CD14-positive monocyte (primary cell): ENCODE results near the gene CCDC142. TPM values are rescaled to one million over a fixed set of nuclear protein-coding genes. Genes with fewer than 3 reads are reported as not detected.

Source experiments
- DNase-seq, 3 donors: peaks; one replicate each; pipeline ENCODE4 v3.0.0-alpha.2; 2011 to 2022
- H2AFZ ChIP-seq: 2 replicates; pipeline ENCODE4 v1.6.0; 2012; ENCODE audit warnings: mild to moderate bottlenecking, low read depth, low read length, inconsistent platforms; ENCODE audit not compliant: insufficient read depth, poor library complexity, severe bottlenecking
- H3K27ac ChIP-seq, 2 donors: 1 replicate in 1 of 2; 2 replicates in 1 of 2; pipeline ENCODE4 v1.5.1; 2012 to 2013; ENCODE audit warnings: low read length in 2 of 2, control low read depth in 1 of 2, inconsistent platforms in 1 of 2, low read depth in 1 of 2, mild to moderate bottlenecking in 1 of 2
- H3K27me3 ChIP-seq, 2 donors: one replicate each; pipeline versions ENCODE4 v1.6.0 to v1.6.1; 2011 to 2013; ENCODE audit warnings: low read length in 2 of 2; ENCODE audit not compliant: control insufficient read depth in 2 of 2, insufficient read depth in 2 of 2
- H3K36me3 ChIP-seq, 2 donors: replicated peaks in 1 of 2; 1 replicate in 1 of 2; 2 replicates in 1 of 2; pipeline versions ENCODE4 v1.5.1 to v1.6.1; 2012 to 2013; ENCODE audit warnings: low read length in 2 of 2, control low read depth in 1 of 2, inconsistent platforms in 1 of 2, mild to moderate bottlenecking in 1 of 2; ENCODE audit not compliant: insufficient read depth in 2 of 2, control insufficient read depth in 1 of 2
- H3K4me1 ChIP-seq, 2 donors: 1 replicate in 1 of 2; 2 replicates in 1 of 2; pipeline versions ENCODE4 v1.5.1 to v1.6.1; 2012 to 2013; ENCODE audit warnings: low read length in 2 of 2, control low read depth in 1 of 2, inconsistent platforms in 1 of 2, mild to moderate bottlenecking in 1 of 2, moderate library complexity in 1 of 2; ENCODE audit not compliant: insufficient read depth in 2 of 2, control insufficient read depth in 1 of 2
- H3K4me2 ChIP-seq: replicated peaks from 2 replicates; pipeline ENCODE3; 2012; ENCODE audit warnings: low read length, moderate library complexity, mild to moderate bottlenecking; ENCODE audit not compliant: poor library complexity, severe bottlenecking; ENCODE audit errors: extremely low read depth
- H3K4me3 ChIP-seq, 3 experiments: fragments of 200-600 bp in 1 of 3; sonication (generic) in 1 of 3; replicated peaks in 1 of 3; 1 replicate in 2 of 3; 2 replicates in 1 of 3; pipeline ENCODE4 v1.5.1; 2011 to 2013; ENCODE audit warnings: low read length in 3 of 3, mild to moderate bottlenecking in 3 of 3, control low read depth in 2 of 3, low read depth in 2 of 3, inconsistent platforms in 1 of 3, moderate library complexity in 1 of 3
- H3K79me2 ChIP-seq: 2 replicates; pipeline ENCODE4 v1.6.0; 2012; ENCODE audit warnings: mild to moderate bottlenecking, control low read depth, inconsistent platforms, low read length, moderate library complexity; ENCODE audit not compliant: insufficient read depth
- H3K9ac ChIP-seq: 2 replicates; pipeline ENCODE4 v1.6.0; 2017; ENCODE audit warnings: low read length, mild to moderate bottlenecking; ENCODE audit not compliant: insufficient read depth, poor library complexity, severe bottlenecking
- H3K9me3 ChIP-seq, 2 donors: replicated peaks in 1 of 2; 1 replicate in 1 of 2; 2 replicates in 1 of 2; pipeline versions ENCODE4 v1.5.1 to v1.6.1; 2012 to 2013; ENCODE audit warnings: low read length in 2 of 2, control low read depth in 1 of 2; ENCODE audit not compliant: control insufficient read depth in 1 of 2, insufficient read depth in 1 of 2
- H4K20me1 ChIP-seq: 2 replicates; pipeline ENCODE4 v1.6.0; 2012; ENCODE audit warnings: mild to moderate bottlenecking, low read length, control low read depth, moderate library complexity; ENCODE audit not compliant: insufficient read depth
- H3K27ac Mint-ChIP-seq, 7 donors: one replicate each; pipeline ENCODE4 v1.8.0; 2020; ENCODE audit warnings: mild to moderate bottlenecking in 7 of 7, mixed read lengths in 7 of 7, moderate library complexity in 6 of 7, inconsistent platforms in 2 of 7
- H3K27me3 Mint-ChIP-seq, 3 donors: one replicate each; pipeline ENCODE4 v1.8.0; 2021 to 2022; ENCODE audit warnings: low read depth in 3 of 3, mild to moderate bottlenecking in 3 of 3, mixed read lengths in 3 of 3, moderate library complexity in 3 of 3, inconsistent platforms in 1 of 3
- H3K36me3 Mint-ChIP-seq, 2 donors: one replicate each; pipeline ENCODE4 v1.8.0; 2020; ENCODE audit warnings: mixed read lengths in 2 of 2, inconsistent platforms in 1 of 2, mild to moderate bottlenecking in 1 of 2
- H3K4me1 Mint-ChIP-seq: one replicate; pipeline ENCODE4 v1.8.0; 2020; ENCODE audit warnings: mild to moderate bottlenecking, mixed read lengths
- H3K4me3 Mint-ChIP-seq, 2 donors: one replicate each; pipeline ENCODE4 v1.8.0; 2020; ENCODE audit warnings: mild to moderate bottlenecking in 2 of 2, mixed read lengths in 2 of 2, moderate library complexity in 1 of 2
- H3K9me3 Mint-ChIP-seq, 7 donors: one replicate each; pipeline ENCODE4 v1.8.0; 2020 to 2022; ENCODE audit warnings: mixed read lengths in 7 of 7, mild to moderate bottlenecking in 6 of 7, moderate library complexity in 6 of 7, inconsistent platforms in 2 of 7
- CTCF ChIP-seq: fragments of 200-600 bp; IDR thresholded peaks from one replicate; pipeline ENCODE4 v1.8.0; 2022; ENCODE audit warnings: antibody characterized with exemption, mild to moderate bottlenecking
- WGBS: methylation state at CpG from one replicate; pipeline ENCODE4 v1.1.5; 2013; ENCODE audit warnings: missing lambda C conversion rate; ENCODE audit not compliant: insufficient coverage; 5-methylcytosine and 5-hydroxymethylcytosine counted together
- intact Hi-C, 2 donors: fragments of 100-400 bp; cut with micrococcal nuclease; formaldehyde crosslinking; loops; one replicate each; pipeline versions ENCODE4 v1.15.0 to v1.15.1; 2023
- polyA plus RNA-seq, 3 donors: library from polyadenylated mRNA; depleted of rRNA in 1 of 3; unstranded in 2 of 3; stranded (reverse) in 1 of 3; fragments of 300-500 nt in 2 of 3; fragments of >200 nt in 1 of 3; fragmentation: Illumina TruSeq in 2 of 3; gene quantifications; 1 replicate in 2 of 3; 2 replicates in 1 of 3; pipeline ENCODE4 v1.2.3, GENCODE V29; 2012 to 2021

Gene CCDC142
- polyA plus RNA-seq, 3 donors: 2.2 to 15.8 (median 3.7) TPM

GRCh38 chr2:74498500-74499266 lies 15.9 kb upstream of the CCDC142 start:
- WGBS: 2% methylated on average over 40 of the region's 41 CpGs
- no peak for TF ChIP-seq CTCF
- Histone ChIP-seq H3K4me2 (peak overlapping the region; percentile 87), H3K27me3 (peaks cover 51 to 66% of the 10 kb centered on the region in 2 donors), H3K9ac (peak overlapping the region; percentile 56), H3K4me3 (peak overlapping the region; percentile 29 to 79 (median 35)), H4K20me1 (no peaks in the 10 kb centered on the region), H3K4me1 (peaks cover 41 to 46% of the 10 kb centered on the region in 2 donors), H3K9me3 (peaks cover 0 to 20% of the 10 kb centered on the region in 2 donors), H3K27ac (no peak overlapping the region), H3K36me3 (peaks cover 5 to 10% of the 10 kb centered on the region in 2 donors), H3K79me2 (peaks cover 3% of the 10 kb centered on the region), H2AFZ (peak overlapping the region; percentile 90)
- Mint-ChIP-seq H3K4me1 (peaks cover 43% of the 10 kb centered on the region), H3K36me3 (peaks cover 37 to 45% of the 10 kb centered on the region in 2 donors), H3K27ac (peak overlapping the region in 1 of 7 donors; percentile 3), H3K27me3 (peaks cover 62 to 77% (median 64%) of the 10 kb centered on the region in 3 donors), H3K4me3 (peak overlapping the region; percentile 76 to 97), H3K9me3 (peaks cover 0 to 27% (median 4%) of the 10 kb centered on the region in 7 donors)
- DNase-seq: peak in 2 of 3 donors; percentile 39 to 48
- intact Hi-C loops: no loop called here

- TF ChIP-seq CTCF: no peak
- WGBS: 4% methylated on average over 60 of the region's 61 CpGs
- Histone ChIP-seq H2AFZ (peak overlapping the region; percentile 90), H4K20me1 (no peaks in the 10 kb centered on the region), H3K36me3 (peaks cover 13 to 18% of the 10 kb centered on the region in 2 donors), H3K27ac (no peak overlapping the region), H3K4me1 (peaks cover 36 to 38% of the 10 kb centered on the region in 2 donors), H3K9me3 (peaks cover 0 to 20% of the 10 kb centered on the region in 2 donors), H3K79me2 (no peaks in the 10 kb centered on the region), H3K9ac (peak overlapping the region; percentile 56), H3K4me2 (peak overlapping the region; percentile 87), H3K4me3 (peak overlapping the region; percentile 29 to 79 (median 35)), H3K27me3 (peaks cover 51 to 66% of the 10 kb centered on the region in 2 donors)
- Mint-ChIP-seq H3K9me3 (peaks cover 0 to 27% (median 4%) of the 10 kb centered on the region in 7 donors), H3K4me1 (peaks cover 38% of the 10 kb centered on the region), H3K27me3 (peaks cover 62 to 74% (median 65%) of the 10 kb centered on the region in 3 donors), H3K4me3 (peak overlapping the region; percentile 76 to 97), H3K36me3 (peaks cover 45 to 52% of the 10 kb centered on the region in 2 donors), H3K27ac (peak overlapping the region in 1 of 7 donors; percentile 24)
- DNase-seq: no peak
- intact Hi-C loops: no loop called here
Measured at GRCh38 chr2:74497777-74498499, 15.1 kb upstream of the CCDC142 start.
